Parathyroid adenoma (tissue), 2 donors: ENCODE results near the gene AGPAT4.

ENCODE experiments used
- H2AFZ ChIP-seq: fragments of 300-600 bp; sonication (generic); one replicate; pipeline ENCODE4 v1.7.0; 2017; ENCODE audit warnings: antibody characterized with exemption, mild to moderate bottlenecking
- H3K27ac ChIP-seq: fragments of 300-600 bp; sonication (generic); one replicate; pipeline ENCODE4 v1.7.0; 2017
- H3K27me3 ChIP-seq: fragments of 300-600 bp; sonication (generic); one replicate; pipeline ENCODE4 v1.7.0; 2017; ENCODE audit warnings: low read length; ENCODE audit not compliant: control insufficient read depth, insufficient read depth
- H3K36me3 ChIP-seq: fragments of 300-600 bp; sonication (generic); one replicate; pipeline ENCODE4 v1.7.0; 2017; ENCODE audit warnings: low read length; ENCODE audit not compliant: control insufficient read depth, insufficient read depth
- H3K4me1 ChIP-seq: fragments of 300-600 bp; sonication (generic); one replicate; pipeline ENCODE4 v1.7.0; 2017; ENCODE audit warnings: control low read depth
- H3K4me2 ChIP-seq: fragments of 300-600 bp; sonication (generic); one replicate; pipeline ENCODE4 v1.7.0; 2017; ENCODE audit warnings: low read length
- H3K4me3 ChIP-seq: fragments of 300-600 bp; sonication (generic); one replicate; pipeline ENCODE4 v1.7.0; 2017; ENCODE audit warnings: low read depth, low read length
- H3K79me2 ChIP-seq: fragments of 300-600 bp; sonication (generic); one replicate; pipeline ENCODE4 v1.7.0; 2017; ENCODE audit warnings: control low read depth
- H3K9ac ChIP-seq: fragments of 300-600 bp; sonication (generic); one replicate; pipeline ENCODE4 v1.7.0; 2017; ENCODE audit warnings: mild to moderate bottlenecking
- H3K9me3 ChIP-seq: fragments of 300-600 bp; sonication (generic); one replicate; pipeline ENCODE4 v1.7.0; 2017; ENCODE audit warnings: low read length; ENCODE audit not compliant: control insufficient read depth
- CTCF ChIP-seq: fragments of 300-600 bp; sonication (generic); IDR thresholded peaks from one replicate; pipeline ENCODE4 v1.7.0; 2017; ENCODE audit warnings: antibody characterized with exemption, mild to moderate bottlenecking
- donor health status: primary hyperparathyroidism.

Gene AGPAT4

GRCh38 chr6:161095916-161096315 lies 177.9 kb downstream of the AGPAT4 start:
- Histone ChIP-seq H3K9ac (no peak overlapping the region), H3K4me1 (no peaks in the 10 kb centered on the region), H3K79me2 (no peaks in the 10 kb centered on the region), H3K36me3 (no peaks in the 10 kb centered on the region), H3K4me3 (no peak overlapping the region), H3K27ac (no peak overlapping the region), H3K9me3 (no peaks in the 10 kb centered on the region), H3K4me2 (no peak overlapping the region), H3K27me3 (no peaks in the 10 kb centered on the region), H2AFZ (no peak overlapping the region)
- TF ChIP-seq CTCF, result no peak

- Histone ChIP-seq H3K9ac (no peak overlapping the region), H3K27ac (no peak overlapping the region), H3K27me3 (no peaks in the 10 kb centered on the region), H2AFZ (no peak overlapping the region), H3K4me1 (no peaks in the 10 kb centered on the region), H3K4me3 (no peak overlapping the region), H3K79me2 (no peaks in the 10 kb centered on the region), H3K4me2 (no peak overlapping the region), H3K36me3 (no peaks in the 10 kb centered on the region), H3K9me3 (no peaks in the 10 kb centered on the region)
- TF ChIP-seq CTCF, result no peak
Observed at GRCh38 chr6:161094955-161095354, 178.9 kb downstream of the AGPAT4 start.

DNA sequence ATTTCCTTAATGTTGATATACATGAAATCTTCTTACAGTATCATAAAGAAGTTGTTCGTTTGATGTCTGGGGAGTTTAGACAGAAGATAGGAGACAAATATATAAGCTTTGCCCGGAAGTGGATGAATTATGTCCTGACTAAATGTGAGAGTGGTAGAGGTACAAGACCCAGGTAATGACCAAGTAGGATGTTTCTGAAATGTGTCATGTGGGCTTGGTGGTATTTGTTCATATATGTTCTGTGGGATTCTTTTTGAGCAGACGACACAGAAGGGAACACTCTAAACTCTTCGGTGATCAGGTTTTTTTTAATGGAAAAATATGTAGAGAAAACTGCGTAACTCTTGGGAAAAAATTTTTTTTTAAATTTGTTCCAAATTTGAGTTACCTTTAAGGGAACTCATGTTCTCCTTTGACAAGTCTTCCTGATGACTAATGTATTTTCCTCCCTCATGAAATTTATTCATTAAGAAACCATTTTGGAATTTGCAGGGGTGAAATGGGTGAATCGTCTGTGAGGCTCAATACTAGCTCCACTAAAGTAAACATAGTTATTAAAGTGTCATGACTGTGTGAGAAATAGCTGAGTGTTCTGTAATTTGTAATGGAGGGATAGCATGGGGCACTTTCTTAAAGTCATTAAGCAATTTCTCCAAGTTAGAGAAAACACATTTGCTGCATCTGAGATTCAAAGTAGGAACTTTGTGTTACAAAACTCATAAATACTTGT lies 181.7 kb downstream of the AGPAT4 start:
- Histone ChIP-seq H3K9me3 (no peaks in the 10 kb centered on the region), H3K4me2 (no peak overlapping the region), H3K36me3 (no peaks in the 10 kb centered on the region)

DNA sequence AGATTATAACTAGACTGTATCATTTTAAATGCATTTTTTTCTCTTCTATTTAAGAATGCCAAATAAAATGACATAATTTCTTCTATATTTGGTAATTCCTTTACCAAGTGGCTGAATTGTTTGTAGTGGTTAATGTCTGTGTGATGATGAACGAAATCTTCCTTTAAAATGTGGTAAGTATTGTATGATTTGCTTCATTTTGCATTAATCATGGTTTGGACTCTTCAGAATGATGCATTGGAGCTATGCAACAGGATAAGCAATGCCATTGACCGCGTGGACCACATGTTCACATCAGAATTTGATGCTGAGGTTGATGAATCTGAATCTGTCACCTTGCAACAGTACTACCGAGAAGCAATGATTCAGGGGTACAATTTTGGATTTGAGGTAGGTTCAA lies 182.7 kb downstream of the AGPAT4 start:
- Histone ChIP-seq H3K79me2 (no peaks in the 10 kb centered on the region), H3K27ac (no peak overlapping the region), H3K36me3 (no peaks in the 10 kb centered on the region), H3K4me3 (no peak overlapping the region), H3K27me3 (no peaks in the 10 kb centered on the region), H3K9ac (no peak overlapping the region), H3K4me2 (no peak overlapping the region), H2AFZ (no peak overlapping the region), H3K4me1 (no peaks in the 10 kb centered on the region), H3K9me3 (no peaks in the 10 kb centered on the region)
- no peak for TF ChIP-seq CTCF

More for the DNA sequence above, 181.7 kb downstream of the AGPAT4 start:
- H3K4me1 ChIP-seq, result no peaks in the 10 kb centered on the region
- H3K79me2 ChIP-seq, result no peaks in the 10 kb centered on the region
- H3K27me3 ChIP-seq, result no peaks in the 10 kb centered on the region
- H2AFZ ChIP-seq, result no peak overlapping the region
- TF ChIP-seq CTCF, result no peak
- H3K27ac ChIP-seq, result no peak overlapping the region
- no peak overlapping the region for H3K9ac ChIP-seq
- no peak overlapping the region for H3K4me3 ChIP-seq
